Stimulated activated CD4-positive, alpha-beta T cell treated with anti-CD3 and anti-CD28 coated beads, Interleukin-4, amount 100 ng/mL, for 1 hour (primary cell): ENCODE data around the gene LAMB1.

ENCODE experiments used
- DNase-seq: peaks from one replicate; pipeline ENCODE4 v3.0.0-alpha.2; 2020

Gene LAMB1

DNA sequence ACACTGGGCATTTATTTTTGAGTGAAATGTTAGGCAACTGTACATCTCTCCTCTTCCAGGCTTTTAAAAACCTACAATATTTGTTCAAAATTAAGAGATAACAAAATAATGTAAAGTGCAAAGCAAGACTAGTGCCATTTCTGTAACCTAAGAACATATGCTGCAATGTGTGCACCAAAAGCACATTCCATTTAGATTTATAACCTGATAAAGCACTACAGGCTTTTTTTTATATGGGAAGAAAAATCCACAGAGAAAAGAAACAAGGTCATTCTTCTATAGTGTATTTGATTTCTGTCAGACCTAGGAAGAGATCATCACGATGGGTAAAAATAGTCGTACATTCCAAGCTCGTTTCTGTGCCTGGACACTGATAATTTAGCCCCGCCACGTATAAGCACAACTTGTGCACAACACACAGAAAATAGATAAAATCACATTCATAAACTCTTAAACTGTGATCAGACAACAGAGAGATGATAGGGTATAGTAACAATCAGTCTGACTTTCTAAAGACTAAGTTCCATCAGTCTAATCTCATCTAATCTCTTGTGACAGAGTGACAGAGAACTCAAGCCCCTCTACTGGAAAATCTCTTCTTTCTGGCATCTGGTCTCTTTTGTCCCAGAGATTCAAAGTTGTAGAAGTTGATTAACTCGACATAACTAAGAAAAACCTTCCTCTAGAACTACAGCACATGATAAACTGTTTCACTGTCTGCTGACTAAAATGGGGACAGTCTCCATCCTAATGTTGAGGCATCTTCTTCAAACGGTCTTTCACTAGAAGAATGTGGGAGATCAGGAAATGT is 6.7 kb downstream of the LAMB1 start:
- no peak for DNase-seq

- DNase-seq: no peak
Observed at GRCh38 chr7:107995184-107996071, 7.5 kb downstream of the LAMB1 start.

GRCh38 chr7:107994421-107995030 is 8.4 kb downstream of the LAMB1 start:
- no peak for DNase-seq

DNA sequence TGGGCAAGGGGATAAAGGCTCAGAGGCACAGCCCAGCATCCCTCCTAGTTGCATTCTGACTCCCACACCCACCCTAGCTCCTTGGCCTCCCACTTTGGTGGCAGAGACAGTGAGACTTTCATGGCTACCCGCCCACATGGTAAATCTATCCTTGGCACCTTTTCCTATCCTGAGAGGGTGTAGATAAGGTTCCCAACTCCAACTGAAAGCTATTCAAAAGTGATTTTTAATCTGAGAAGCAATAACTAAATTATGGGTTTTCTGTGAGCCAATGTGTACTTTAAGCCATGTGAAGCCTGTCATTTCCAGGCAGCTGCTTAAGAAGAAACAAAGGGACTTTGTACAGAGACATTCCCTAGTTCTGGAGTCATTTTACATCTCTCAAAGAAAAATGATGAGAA is 9.1 kb downstream of the LAMB1 start:
- no peak for DNase-seq

DNA sequence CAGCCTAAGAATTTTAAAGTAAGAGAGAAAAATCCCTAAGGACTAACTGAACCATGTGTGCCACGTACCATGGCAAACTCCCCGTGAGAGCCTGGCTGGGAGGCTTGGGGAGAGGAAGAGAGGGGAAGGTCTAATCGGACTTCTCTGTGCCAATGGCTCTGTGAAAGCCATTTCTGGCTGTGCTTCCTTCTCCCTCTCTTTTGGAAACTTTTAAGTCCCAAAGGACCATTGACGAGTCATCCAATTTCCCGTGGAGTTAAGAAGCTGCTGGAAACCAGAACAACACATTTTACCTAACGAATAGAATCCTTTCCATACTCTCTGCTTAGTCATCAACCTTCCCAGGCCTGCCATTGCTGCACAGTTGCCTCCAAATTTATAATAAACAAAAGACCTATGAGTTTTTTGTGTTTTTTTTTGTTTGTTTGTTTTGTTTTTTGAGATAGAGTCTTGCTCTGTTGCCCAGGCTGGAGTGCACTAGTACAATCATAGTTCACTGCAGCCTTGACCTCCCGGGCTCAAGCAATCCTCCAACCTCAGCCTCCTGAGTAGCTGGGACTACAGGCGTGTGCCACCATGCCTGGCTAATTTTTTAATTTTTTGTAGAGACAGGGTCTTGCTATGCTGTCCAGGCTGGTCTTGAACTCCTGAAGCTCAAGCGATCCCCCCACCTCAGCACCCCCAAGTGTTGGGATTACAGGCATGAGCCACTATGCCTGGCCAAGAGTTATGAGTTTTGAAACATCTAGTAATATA is 13.2 kb downstream of the LAMB1 start:
- DNase-seq: no peak

DNA sequence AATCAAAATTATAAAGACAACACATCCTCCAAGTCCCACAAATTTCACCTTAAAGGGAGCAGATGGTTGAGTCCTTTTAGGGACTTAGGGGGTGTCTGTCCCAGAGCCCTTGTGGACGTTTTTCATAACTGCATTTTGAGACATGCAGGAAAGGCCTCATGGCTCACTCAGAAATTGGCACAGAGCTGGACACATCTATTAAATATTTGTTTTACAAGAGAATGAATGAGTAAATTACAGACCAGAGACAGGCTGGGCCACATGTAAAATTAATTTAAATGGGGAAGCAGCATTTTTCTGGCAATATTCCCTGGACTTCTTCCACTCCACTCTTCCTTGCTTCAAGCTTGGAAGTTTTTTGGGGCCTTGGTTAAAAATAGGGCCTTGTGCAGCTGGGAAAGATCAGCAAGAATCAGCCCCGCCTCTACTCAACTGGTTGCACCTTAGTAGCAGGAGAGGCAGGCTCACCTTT is 20.0 kb downstream of the LAMB1 start:
- no peak for DNase-seq

GRCh38 chr7:107982042-107982840 is 20.7 kb downstream of the LAMB1 start:
- DNase-seq: no peak

DNA sequence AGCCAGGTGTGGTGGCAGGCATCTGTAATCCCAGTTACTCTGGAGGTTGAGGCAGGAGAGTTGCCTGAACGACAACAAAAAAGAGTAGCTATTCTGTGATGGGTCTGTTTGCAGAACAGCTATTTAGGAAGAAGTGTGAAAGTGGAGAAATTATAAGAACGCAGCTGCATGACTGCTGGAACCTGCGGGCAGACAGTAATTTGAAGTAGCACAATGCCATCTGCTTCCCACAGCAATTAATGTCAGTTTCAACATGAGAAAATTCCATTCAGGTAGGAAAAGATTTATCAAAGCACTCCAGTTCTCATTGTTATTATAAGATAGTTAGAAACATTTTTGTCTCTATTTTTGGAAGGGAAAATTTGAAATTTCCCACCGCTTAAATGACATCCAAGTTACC is 21.5 kb downstream of the LAMB1 start:
- no peak for DNase-seq

DNA sequence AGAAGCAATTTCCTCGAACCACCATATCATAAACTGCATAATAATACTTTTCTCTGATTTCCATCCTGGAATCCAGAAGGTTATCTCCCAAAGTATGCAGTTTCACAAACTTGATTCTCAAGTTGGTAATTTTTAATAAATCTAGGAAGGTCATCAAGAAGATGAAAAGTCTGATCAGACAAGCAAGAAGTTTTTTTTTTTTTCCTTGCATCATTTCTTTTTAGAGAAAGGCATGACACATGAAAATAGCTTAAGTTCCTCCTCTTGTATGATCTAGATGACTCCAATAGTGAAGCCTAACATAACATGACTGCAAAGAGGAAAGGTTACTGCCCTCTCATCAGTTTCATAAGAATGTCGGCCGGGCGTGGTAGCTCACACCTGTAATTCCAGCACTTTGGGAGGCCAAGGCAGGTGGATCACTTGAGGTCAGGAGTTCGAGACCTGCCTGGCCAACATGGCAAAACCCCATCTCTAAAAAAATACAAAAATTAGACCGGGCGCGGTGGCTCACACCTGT is 22.2 kb downstream of the LAMB1 start:
- no peak for DNase-seq

DNA sequence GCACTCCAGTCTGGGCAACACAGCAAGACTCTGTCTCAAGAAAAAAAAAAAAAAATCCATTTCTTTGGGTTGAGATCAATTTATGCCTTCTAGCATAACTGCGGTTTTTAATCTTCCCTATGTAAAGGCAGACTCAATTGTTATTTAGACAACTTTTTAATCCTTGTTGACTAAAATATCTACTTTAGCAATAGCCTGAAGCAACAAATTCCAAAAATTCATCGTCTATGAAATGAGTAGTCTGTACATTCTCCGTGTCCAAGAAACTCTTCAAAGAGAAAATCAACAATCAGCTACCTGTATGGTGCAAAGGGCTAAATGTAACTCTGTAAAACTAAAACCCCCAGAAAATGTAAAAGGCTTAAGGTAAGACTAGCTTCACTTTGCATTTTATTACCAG is 22.8 kb downstream of the LAMB1 start:
- DNase-seq: no peak

GRCh38 chr7:107978815-107979408 is 24.0 kb downstream of the LAMB1 start:
- no peak for DNase-seq

DNA sequence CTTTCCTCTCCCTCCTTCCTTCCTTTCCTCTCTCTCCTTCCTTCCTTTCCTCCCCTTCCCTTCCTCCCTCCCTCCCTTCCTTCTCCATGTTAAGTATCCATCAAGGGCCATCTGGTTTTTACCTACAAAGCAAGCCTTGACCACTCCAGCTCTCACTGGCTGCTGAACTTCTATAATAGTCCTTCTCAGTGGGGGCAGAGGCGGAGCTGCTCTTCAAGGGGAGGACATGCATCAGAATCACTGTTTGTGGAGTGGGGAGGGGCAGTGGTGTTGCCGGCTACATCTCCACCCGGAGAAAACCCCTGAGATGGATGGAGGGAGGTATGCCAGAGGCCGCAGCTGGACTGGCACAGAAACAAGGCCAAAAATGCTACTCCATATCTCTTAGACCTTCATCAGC is 25.9 kb downstream of the LAMB1 start:
- no peak for DNase-seq

GRCh38 chr7:107976620-107977019 is 26.3 kb downstream of the LAMB1 start:
- no peak for DNase-seq

GRCh38 chr7:107975394-107976013 is 27.5 kb downstream of the LAMB1 start:
- DNase-seq: no peak

DNA sequence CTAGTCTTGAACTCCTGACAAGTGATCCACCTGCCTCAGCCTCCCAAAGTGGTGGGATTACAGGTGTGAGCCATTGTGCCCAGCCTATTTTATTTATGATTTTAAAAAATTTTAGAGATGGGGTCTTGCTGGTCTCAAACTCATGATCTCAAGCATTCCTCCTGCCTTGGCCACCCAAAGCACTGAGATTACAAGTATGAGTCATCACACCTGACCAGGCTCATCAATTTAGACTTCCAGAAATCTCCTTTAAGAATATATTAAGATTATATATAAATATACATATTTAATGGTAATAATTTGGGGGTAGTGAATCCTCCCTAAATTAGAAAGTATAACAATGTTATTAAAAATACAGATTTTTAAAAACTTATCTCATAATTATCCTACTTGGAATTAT is 29.1 kb downstream of the LAMB1 start:
- no peak for DNase-seq

DNA sequence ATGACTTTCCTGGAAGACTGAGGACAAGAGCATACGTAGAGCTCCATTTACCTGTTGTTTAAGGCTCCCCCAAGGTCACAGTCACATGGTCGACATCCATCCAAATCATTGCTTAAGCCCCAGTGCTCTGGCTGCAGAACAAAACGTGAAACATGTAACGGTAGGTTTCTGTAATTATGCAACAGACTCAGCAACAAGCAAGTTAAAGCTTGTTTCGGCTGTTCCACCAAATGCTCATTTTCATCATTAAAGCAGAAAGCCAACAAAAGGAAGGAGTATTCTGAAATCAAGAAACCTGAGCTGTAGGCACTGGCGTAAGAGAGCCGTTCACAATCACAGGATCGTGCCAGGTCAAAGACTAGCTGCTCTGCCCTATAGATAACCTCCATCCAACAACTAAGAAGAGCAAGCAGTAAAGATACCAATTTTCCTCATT is 30.0 kb downstream of the LAMB1 start:
- DNase-seq: no peak

GRCh38 chr7:107972075-107972482 is 30.9 kb downstream of the LAMB1 start:
- no peak for DNase-seq

GRCh38 chr7:107971613-107972012 is 31.3 kb downstream of the LAMB1 start:
- no peak for DNase-seq

DNA sequence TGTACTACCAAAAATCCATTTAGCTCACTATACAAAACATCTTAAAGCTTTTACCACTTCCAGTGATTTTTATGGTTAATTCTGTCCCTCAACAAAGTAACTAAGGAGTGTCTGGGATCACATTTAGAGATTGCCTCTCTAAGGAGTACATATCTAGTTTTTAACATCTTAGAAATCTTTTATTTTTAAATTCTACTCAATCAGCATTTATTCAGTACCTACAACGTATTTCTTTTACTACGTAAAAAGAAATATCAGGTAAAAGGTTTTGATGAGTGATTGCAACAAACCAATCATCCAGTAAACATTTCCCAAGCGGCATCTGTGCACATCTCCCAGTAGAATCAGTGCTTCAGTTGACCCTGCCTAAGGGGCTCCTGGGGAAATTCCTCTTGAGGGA is 31.9 kb downstream of the LAMB1 start:
- no peak for DNase-seq

- DNase-seq: no peak
Observed at GRCh38 chr7:107969856-107970255, 33.1 kb downstream of the LAMB1 start.

DNA sequence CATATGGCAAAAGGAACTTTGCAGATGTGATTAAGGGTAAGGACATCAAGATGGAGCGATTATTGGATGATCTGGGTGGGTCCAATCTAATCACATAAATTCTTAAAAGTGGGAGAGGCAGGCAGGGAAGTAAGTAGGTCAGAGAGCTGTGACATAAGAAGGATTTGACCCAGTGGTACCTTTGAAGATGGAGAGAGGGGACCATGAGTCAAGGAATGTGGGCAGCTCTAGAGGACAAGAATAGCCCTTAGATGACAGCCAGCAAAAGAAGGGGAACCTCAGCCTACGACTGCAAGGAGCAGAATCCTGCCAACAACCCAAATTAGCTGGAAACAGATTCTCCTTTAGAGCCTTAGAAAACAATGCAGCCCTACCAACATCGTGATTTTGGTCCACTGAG is 34.5 kb downstream of the LAMB1 start:
- no peak for DNase-seq
